Keratinocyte (primary cell): ENCODE measurements around the gene FMN2.

Source experiments
- CTCF ChIP-seq, 3 experiments: IDR thresholded peaks in 1 of 3; conservative IDR thresholded peaks in 1 of 3; optimal IDR thresholded peaks in 1 of 3; 2 replicates in 2 of 3; 3 replicates in 1 of 3; pipeline versions ENCODE3 to v1.5.1; 2011; ENCODE audit warnings: low read length in 3 of 3, mild to moderate bottlenecking in 3 of 3, moderate library complexity in 2 of 3, control low read depth in 1 of 3, inconsistent platforms in 1 of 3; ENCODE audit not compliant: insufficient read depth in 2 of 3; ENCODE audit errors: extremely low read depth in 1 of 3
- EZH2 ChIP-seq: IDR thresholded peaks from one replicate; pipeline ENCODE4 v1.6.1; 2012; ENCODE audit warnings: inconsistent platforms, mild to moderate bottlenecking, low read length, moderate library complexity

GRCh38 chr1:240362826-240363225, 271.1 kb downstream of the FMN2 start:
- TF ChIP-seq CTCF (optimal IDR thresholded peaks at IDR 0.05 in 1 of 3, IDR thresholded peaks at IDR 0.05 in 1 of 3, conservative IDR thresholded peaks at IDR 0.05 in 1 of 3; ENCODE audit: extremely low read depth in 1 of 3, insufficient read depth in 2 of 3, low read length in 3 of 3) (no peak), EZH2 (no peak)
